Loucy (cell line): ENCODE data around the gene PCED1B.

Experiments
- H2AFZ ChIP-seq: fragments of 200-600 bp; sonication (generic); 2 replicates; pipeline ENCODE4 v1.6.0; 2016; ENCODE audit warnings: antibody characterized with exemption, mild to moderate bottlenecking, low read length, moderate library complexity
- H3F3A ChIP-seq: fragments of 200-600 bp; 2 replicates; pipeline ENCODE4 v1.6.0; 2016; ENCODE audit warnings: antibody characterized with exemption, low read depth, mild to moderate bottlenecking
- H3K27me3 ChIP-seq: fragments of 200-600 bp; sonication (generic); 2 replicates; pipeline ENCODE4 v1.6.1; 2014; ENCODE audit warnings: low read length, mild to moderate bottlenecking; ENCODE audit not compliant: insufficient read depth, poor library complexity, severe bottlenecking
- H3K36me3 ChIP-seq: fragments of 200-600 bp; sonication (generic); 2 replicates; pipeline ENCODE4 v1.6.1; 2016; ENCODE audit warnings: low read length; ENCODE audit not compliant: insufficient read depth
- H3K4me1 ChIP-seq: fragments of 200-600 bp; sonication (generic); 2 replicates; pipeline ENCODE4 v1.5.1; 2014; ENCODE audit warnings: low read length, mild to moderate bottlenecking; ENCODE audit not compliant: insufficient read depth, poor library complexity, severe bottlenecking
- H3K4me2 ChIP-seq: fragments of 200-600 bp; sonication (generic); 2 replicates; pipeline ENCODE4 v1.6.0; 2014; ENCODE audit warnings: antibody characterized with exemption, low read length, low read depth, mild to moderate bottlenecking; ENCODE audit not compliant: poor library complexity, severe bottlenecking
- H3K4me3 ChIP-seq: fragments of 200-600 bp; sonication (generic); 2 replicates; pipeline ENCODE4 v1.5.1; 2014; ENCODE audit warnings: low read length, mild to moderate bottlenecking, mixed read lengths; ENCODE audit not compliant: poor library complexity, severe bottlenecking
- H3K79me2 ChIP-seq: fragments of 200-600 bp; sonication (generic); 2 replicates; pipeline ENCODE4 v1.6.1; 2014; ENCODE audit warnings: low read length; ENCODE audit not compliant: insufficient read depth
- H3K9ac ChIP-seq: fragments of 200-600 bp; sonication (generic); 2 replicates; pipeline ENCODE4 v1.6.0; 2014; ENCODE audit warnings: mild to moderate bottlenecking, low read depth, low read length, moderate library complexity; ENCODE audit not compliant: poor library complexity, severe bottlenecking
- H3K9me2 ChIP-seq: fragments of 200-600 bp; sonication (generic); replicated peaks from 2 replicates; pipeline ENCODE4 v1.6.1; 2016; ENCODE audit warnings: low read depth, low read length, mixed read lengths
- H3K9me3 ChIP-seq: fragments of 200-600 bp; sonication (generic); 2 replicates; pipeline ENCODE4 v1.6.1; 2014; ENCODE audit warnings: mild to moderate bottlenecking, antibody characterized with exemption, low read length, low read depth; ENCODE audit not compliant: insufficient read depth
- H4K20me1 ChIP-seq: fragments of 200-600 bp; sonication (generic); 2 replicates; pipeline ENCODE4 v1.6.0; 2014; ENCODE audit warnings: antibody characterized with exemption, low read length, mild to moderate bottlenecking; ENCODE audit not compliant: insufficient read depth, poor library complexity, severe bottlenecking
- EZH2phosphoT487 ChIP-seq: fragments of 200-600 bp; IDR thresholded peaks from 2 replicates; pipeline ENCODE4 v1.6.1; 2018; ENCODE audit warnings: antibody characterized with exemption, mild to moderate bottlenecking, moderate library complexity, borderline replicate concordance
- TF ChIP-seq, protein P1 (sequence below): fragments of 200-600 bp; sonication (generic); conservative IDR thresholded peaks from 2 replicates; pipeline ENCODE4 v1.5.1; 2014; ENCODE audit warnings: mild to moderate bottlenecking, antibody characterized with exemption, low read length

The PCED1B gene

DNA sequence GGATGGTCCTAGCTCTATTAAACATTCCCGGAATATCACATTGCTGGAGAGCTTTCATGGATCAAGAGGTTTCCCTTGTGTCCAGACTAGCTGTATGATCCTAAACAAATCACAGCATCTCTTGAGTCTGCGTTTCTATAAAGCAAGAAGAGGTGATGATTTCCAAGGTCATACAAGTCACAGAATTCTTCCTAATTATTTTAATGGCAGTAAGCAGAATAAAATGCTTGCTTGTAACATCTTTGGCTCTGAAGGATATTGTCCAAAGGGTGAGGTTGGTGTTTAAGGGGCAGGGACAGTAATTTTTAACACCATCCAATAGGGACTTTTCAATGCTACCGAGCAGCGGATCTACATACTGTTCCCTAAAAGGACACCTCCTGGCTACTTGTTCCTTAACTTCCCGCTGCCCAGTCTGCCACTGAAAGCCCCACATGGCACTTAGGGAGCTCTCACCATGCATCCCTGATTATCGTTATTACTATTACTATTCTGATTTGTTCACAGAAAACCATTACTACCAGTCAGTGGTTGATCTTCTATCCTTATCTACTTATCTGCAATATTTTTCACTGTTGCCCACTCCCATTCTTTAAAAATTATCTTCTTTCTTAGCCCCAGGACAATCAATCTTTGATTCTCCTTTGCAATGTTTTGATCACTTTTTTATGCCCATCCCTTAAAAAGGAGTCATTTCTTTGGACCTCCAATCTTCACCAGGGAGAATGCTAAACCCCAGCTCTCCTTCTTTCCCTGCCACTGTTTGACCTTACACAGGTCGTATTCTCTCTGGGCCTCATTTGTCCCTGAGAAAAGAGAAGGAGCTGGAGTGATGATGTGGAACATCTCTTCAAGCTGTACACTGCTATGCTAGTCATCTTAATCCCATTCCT lies 4.0 kb upstream of the PCED1B start:
- H4K20me1 ChIP-seq: no peaks in the 10 kb centered on the region
- no peaks in the 10 kb centered on the region for H3K27me3 ChIP-seq
- no peaks in the 10 kb centered on the region for H3K36me3 ChIP-seq
- no peaks in the 10 kb centered on the region for H3F3A ChIP-seq
- no peak overlapping the region for H3K4me2 ChIP-seq
- no peak overlapping the region for H2AFZ ChIP-seq
- H3K4me3 ChIP-seq: no peak overlapping the region
- H3K79me2 ChIP-seq: no peaks in the 10 kb centered on the region
- no peaks in the 10 kb centered on the region for H3K9me3 ChIP-seq
- no peaks in the 10 kb centered on the region for H3K9me2 ChIP-seq
- TF ChIP-seq EZH2phosphoT487: no peak
- TF ChIP-seq, protein P1, sequence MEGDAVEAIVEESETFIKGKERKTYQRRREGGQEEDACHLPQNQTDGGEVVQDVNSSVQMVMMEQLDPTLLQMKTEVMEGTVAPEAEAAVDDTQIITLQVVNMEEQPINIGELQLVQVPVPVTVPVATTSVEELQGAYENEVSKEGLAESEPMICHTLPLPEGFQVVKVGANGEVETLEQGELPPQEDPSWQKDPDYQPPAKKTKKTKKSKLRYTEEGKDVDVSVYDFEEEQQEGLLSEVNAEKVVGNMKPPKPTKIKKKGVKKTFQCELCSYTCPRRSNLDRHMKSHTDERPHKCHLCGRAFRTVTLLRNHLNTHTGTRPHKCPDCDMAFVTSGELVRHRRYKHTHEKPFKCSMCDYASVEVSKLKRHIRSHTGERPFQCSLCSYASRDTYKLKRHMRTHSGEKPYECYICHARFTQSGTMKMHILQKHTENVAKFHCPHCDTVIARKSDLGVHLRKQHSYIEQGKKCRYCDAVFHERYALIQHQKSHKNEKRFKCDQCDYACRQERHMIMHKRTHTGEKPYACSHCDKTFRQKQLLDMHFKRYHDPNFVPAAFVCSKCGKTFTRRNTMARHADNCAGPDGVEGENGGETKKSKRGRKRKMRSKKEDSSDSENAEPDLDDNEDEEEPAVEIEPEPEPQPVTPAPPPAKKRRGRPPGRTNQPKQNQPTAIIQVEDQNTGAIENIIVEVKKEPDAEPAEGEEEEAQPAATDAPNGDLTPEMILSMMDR: no peak
- peaks cover 9% of the 10 kb centered on the region for H3K4me1 ChIP-seq
- no peak overlapping the region for H3K9ac ChIP-seq

DNA sequence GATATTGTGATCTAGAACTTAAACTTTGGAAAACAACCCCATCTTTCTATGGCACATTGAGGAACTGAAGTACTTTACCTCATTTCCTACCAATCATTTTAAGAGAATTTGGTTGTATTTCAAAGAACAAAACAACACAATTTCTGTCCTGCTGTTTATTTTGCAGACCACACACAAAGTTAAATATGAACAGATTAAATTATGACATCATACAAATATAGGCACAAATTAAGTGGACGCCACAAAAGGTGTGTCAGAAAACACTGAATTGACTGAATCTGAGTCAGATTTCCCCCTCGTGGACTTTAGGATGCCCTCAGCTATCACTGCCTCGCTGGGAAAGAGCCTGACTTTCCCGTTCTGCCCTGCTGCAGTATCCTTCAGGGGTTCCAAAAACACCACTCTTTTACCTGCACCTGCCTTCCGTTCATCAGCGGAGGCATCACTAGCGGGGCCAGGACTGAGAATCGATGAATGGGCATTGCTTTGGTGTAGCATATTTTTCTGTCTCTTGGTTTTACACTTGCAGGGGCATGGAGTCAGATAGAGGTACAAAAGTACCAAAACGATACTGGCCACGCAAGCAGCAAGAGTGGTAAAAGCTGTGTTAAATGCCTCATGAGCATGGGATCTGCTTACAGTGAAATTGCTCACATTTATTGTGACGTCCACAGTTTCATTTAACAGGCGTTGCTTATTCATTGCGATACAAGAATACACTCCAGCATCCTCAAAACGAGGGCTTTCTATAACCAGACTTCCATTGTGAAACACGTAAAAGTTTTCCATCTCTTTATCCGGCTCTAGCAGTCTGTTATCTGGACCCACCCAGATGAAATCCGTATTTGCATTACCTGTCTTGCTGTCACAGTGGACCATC lies 2.0 kb upstream of the PCED1B start:
- Histone ChIP-seq H3K79me2 (no peaks in the 10 kb centered on the region), H3K9me3 (no peaks in the 10 kb centered on the region), H2AFZ (no peak overlapping the region), H3K9me2 (no peaks in the 10 kb centered on the region), H3K9ac (no peak overlapping the region), H4K20me1 (no peaks in the 10 kb centered on the region), H3K36me3 (no peaks in the 10 kb centered on the region), H3K4me1 (peaks cover 20% of the 10 kb centered on the region), H3F3A (peaks cover 9% of the 10 kb centered on the region), H3K4me3 (no peak overlapping the region), H3K4me2 (no peak overlapping the region), H3K27me3 (no peaks in the 10 kb centered on the region)
- TF ChIP-seq, protein P1: no peak
- no peak for TF ChIP-seq EZH2phosphoT487

DNA sequence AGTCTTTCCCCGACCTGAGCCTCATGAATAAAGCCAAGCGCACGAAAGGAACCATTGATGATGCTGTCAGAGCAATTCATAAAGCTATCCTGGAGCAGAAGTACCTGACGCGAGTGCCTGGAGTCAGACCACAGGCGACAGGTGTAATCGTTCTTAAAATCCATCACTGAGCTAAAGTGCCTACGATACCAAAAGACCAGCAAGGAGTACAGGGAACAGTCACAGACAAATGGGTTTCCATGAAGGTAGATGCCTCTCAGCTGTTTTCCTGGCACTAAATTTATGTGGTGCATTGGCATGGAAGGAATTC lies 1.4 kb upstream of the PCED1B start:
- peaks cover 9% of the 10 kb centered on the region for H3F3A ChIP-seq
- H3K4me3 ChIP-seq: no peak overlapping the region
- H2AFZ ChIP-seq: no peak overlapping the region
- H3K4me1 ChIP-seq: peaks cover 20% of the 10 kb centered on the region
- TF ChIP-seq, protein P1: no peak
- no peak for TF ChIP-seq EZH2phosphoT487
- no peak overlapping the region for H3K9ac ChIP-seq
- no peaks in the 10 kb centered on the region for H3K9me2 ChIP-seq
- H3K4me2 ChIP-seq: no peak overlapping the region
- H3K79me2 ChIP-seq: no peaks in the 10 kb centered on the region
- no peaks in the 10 kb centered on the region for H3K9me3 ChIP-seq
- H4K20me1 ChIP-seq: no peaks in the 10 kb centered on the region
- H3K36me3 ChIP-seq: no peaks in the 10 kb centered on the region
- H3K27me3 ChIP-seq: no peaks in the 10 kb centered on the region
